Measurements from ENCODE around the gene CDC34. TPM values are rescaled to one million over a fixed set of nuclear protein-coding genes. Genes with fewer than 3 reads are reported as not detected.

Gene CDC34, protein sequence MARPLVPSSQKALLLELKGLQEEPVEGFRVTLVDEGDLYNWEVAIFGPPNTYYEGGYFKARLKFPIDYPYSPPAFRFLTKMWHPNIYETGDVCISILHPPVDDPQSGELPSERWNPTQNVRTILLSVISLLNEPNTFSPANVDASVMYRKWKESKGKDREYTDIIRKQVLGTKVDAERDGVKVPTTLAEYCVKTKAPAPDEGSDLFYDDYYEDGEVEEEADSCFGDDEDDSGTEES
- total RNA-seq, result 104 and 108 TPM in 2 replicates

DNA sequence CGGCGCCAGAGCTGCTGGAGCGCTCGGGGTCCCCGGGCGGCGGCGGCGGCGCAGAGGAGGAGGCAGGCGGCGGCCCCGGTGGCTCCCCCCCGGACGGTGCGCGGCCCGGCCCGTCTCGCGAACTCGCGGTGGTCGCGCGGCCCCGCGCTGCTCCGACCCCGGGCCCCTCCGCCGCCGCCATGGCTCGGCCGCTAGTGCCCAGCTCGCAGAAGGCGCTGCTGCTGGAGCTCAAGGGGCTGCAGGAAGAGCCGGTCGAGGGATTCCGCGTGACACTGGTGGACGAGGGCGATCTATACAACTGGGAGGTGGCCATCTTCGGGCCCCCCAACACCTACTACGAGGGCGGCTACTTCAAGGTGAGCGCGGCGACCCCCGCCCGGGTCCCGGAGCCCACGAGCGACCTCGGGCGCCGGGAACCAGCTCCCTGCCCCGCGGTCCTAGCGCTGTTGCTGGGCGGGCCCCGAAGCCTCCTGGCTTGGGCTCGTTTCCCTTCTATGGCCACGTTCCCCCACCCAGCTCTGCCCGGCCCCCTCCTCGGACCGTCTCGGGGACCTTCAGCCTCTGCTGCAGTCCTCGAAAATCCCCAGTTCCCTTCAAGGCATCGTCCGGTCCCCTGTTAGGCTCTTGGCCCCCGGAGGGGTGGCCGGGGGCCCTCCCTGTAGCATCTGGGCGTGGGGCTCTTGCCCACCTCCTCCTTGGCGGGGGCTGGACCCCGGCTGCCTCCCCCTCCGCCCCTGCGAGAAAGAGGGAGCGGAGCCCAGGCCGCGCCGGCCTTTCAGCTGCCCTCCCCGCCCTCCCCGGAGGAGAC, at the start of gene CDC34:
CDC34 (plus strand) TSS at position 8 of the 808 bp plus-strand sequence; CDS start at position 180, 172 bp downstream.

DNA sequence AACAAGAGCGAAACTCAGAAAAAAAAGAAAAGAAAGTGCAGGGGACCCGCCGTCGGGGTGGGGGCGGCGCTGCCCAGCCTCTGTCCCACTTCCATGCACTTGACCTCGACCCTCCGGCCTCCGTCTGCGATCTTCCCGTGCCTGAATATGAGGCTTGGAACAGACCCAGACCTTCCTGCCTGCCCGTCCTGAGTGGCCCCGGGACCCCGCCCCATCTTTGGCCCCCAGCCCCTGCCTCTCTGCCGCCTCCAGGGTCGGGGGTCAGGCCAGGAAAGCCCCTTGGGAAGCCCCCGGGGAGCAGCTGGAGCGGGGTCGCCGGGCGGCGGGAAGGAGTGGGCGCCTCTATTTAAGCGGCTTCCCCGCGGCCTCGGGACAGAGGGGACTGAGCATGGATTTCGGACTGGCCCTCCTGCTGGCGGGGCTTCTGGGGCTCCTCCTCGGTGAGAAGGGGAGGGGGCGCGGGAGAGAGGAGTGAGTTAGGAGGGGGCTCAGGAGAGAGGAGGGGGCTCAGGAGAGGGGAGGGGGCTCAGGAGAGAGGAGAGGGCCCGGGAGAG, 35.4 kb upstream of the CDC34 start, which contains the start of gene MADCAM1:
MADCAM1 (plus strand) TSS at position 375 of the 554 bp plus-strand sequence; CDS start at position 389, 14 bp downstream.

DNA sequence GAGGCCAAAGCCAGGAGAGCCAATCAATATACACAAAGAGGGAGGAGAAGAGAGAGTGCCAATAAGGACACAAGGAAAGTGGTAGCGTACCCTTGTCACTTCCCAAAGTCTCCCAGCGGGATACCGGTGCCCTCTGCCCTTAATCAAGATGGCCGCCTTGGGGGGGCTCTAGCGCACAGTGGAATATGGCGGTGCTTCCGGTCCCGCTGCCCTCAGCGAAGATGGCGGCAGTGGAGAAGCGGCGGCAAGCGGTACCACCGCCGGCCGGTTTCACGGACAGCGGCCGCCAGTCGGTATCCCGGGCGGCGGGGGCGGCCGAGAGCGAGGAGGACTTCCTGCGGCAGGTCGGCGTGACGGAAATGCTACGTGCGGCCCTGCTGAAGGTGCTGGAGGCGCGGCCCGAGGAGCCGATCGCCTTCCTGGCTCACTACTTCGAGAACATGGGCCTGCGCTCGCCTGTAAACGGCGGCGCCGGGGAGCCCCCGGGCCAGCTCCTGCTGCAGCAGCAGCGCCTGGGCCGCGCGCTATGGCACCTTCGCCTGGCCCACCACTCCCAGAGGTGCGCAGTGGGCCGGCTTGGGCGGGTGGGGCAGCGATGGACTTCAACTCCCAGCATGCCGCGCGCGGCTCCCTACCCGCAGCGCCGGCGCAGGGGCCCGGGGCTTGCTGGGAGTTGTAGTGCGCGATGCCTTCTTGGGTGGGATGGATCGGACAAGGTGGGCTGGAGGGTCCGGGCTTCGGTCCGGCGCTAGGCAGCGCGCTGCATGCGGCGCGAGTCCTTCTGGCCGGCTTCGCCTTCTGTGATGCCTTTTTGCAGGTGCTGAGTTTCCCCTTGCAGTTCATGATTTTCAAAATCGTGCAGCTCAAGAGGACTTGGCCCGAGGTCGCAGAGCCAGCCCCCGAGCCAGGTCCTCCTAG, 24.0 kb upstream of the CDC34 start, which contains the start of gene TPGS1:
TPGS1 (plus strand) TSS at position 212 of the 918 bp plus-strand sequence; CDS start at position 222, 10 bp downstream.

DNA sequence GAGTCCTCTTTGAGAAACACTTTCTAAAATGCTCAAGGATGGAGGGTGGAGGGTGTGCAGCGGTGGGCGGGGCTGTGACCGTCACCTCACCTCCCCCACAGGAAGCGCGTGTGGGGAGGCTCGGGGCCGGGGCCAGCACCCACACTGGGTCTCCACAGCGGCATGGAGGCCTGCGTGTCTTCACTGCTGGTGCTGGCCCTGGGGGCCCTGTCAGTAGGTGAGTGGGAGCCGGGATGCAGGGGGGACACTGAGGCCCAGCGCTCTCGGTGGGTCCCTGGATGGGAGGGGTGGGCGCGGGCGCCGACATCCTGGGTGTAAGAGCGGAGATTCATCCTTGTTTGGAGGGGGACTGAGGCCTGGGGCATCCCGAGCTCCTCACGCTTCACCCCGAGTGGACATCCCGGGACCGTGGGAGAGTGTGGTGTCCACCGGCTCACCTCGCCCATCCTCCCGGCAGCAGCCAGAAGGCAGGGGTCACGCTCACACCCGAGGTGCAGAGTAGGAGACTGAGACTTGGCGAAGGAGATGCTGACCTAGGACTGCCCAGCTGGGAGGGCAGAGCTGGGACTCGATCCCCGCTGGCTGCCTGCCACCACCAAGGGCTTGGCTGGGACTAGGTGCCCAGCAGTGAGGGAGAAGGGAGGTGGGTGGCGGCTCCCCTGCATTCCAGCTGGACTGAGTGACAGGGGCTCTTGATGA, 12.5 kb downstream of the CDC34 start, which contains the start of gene GZMM:
GZMM (plus strand) TSS at position 144 of the 699 bp plus-strand sequence; CDS start at position 163, 19 bp downstream.

DNA sequence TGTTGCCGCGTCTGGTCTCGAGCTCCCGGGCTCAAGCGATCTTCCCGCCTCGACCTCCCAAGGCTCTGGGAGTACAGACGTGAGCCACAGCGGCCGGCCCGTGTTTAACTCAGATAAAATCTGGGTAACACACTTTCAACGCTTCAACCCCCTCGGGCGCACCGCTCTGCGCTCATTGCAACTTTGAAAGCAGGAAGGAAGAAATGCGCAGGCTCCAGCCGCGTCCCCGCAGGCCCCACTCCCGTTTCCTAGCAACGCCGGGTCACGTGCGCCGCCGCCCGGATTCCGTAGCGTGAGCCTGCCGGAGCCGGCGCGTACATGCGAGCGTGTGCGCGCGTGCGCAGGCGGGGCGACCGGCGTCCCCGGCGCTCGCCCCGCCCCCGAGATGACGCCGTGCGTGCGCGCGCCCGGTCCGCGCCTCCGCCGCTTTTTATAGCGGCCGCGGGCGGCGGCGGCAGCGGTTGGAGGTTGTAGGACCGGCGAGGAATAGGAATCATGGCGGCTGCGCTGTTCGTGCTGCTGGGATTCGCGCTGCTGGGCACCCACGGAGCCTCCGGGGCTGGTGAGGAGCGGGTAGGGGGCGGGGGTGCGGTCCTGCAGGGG, 40.7 kb downstream of the CDC34 start, which contains the start of gene BSG:
BSG (plus strand) TSS at position 457 of the 603 bp plus-strand sequence; CDS start at position 496, 39 bp downstream.

DNA sequence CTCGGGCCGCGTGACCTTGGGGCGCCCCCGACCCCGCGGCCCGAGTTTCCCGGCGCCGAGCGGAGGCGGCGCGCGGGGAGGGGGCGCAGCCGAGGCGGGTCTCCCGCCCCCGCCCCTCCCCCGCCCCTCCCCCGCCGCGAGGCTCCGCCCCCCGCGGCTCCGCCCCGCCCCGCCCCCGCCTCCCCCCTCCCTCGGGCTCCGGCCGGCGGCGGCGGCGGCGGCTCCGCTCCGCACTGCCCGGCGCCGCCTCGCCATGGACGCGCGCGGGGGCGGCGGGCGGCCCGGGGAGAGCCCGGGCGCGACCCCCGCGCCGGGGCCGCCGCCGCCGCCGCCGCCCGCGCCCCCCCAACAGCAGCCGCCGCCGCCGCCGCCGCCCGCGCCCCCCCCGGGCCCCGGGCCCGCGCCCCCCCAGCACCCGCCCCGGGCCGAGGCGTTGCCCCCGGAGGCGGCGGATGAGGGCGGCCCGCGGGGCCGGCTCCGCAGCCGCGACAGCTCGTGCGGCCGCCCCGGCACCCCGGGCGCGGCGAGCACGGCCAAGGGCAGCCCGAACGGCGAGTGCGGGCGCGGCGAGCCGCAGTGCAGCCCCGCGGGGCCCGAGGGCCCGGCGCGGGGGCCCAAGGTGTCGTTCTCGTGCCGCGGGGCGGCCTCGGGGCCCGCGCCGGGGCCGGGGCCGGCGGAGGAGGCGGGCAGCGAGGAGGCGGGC, 58.3 kb downstream of the CDC34 start, which contains the start of gene HCN2:
HCN2 (plus strand) TSS at position 189 of the 703 bp plus-strand sequence; CDS start at position 254, 65 bp downstream.

Other genes with a start within 250 kb of the CDC34 start
- 15.3 and 32.1 TPM in 2 replicates for gene PLPP2, start 240.4 kb upstream of the CDC34 start, total RNA-seq
- 15.1 and 20.2 TPM in 2 replicates for gene MIER2, start 187.0 kb upstream of the CDC34 start, total RNA-seq
- under 0.01 TPM in 1 of 2 replicates, not detected in the other for gene C2CD4C, start 122.6 kb upstream of the CDC34 start, total RNA-seq
- 0.16 and 3.4 TPM in 2 replicates for gene SHC2, start 70.7 kb upstream of the CDC34 start, total RNA-seq
- gene MADCAM1, start 35.3 kb upstream of the CDC34 start, total RNA-seq, result 0.13 and 0.16 TPM in 2 replicates
- 23.3 and 64.3 TPM in 2 replicates for gene TPGS1, start 24.3 kb upstream of the CDC34 start, total RNA-seq
- not detected in 2 replicates for gene GZMM, start 12.3 kb downstream of the CDC34 start, total RNA-seq
- gene BSG, start 40.8 kb downstream of the CDC34 start, total RNA-seq, result 691 and 1,095 TPM in 2 replicates
- 1.1 and 2.8 TPM in 2 replicates for gene HCN2, start 58.1 kb downstream of the CDC34 start, total RNA-seq
- gene POLRMT, start 101.8 kb downstream of the CDC34 start, total RNA-seq, result 40.4 and 65.2 TPM in 2 replicates
- gene FGF22, start 108.1 kb downstream of the CDC34 start, total RNA-seq, result 0.16 and 0.51 TPM in 2 replicates
- 82.0 and 136 TPM in 2 replicates for gene RNF126, start 131.5 kb downstream of the CDC34 start, total RNA-seq
- gene FSTL3, start 144.6 kb downstream of the CDC34 start, total RNA-seq, result 507 and 589 TPM in 2 replicates
- gene PRSS57, start 163.7 kb downstream of the CDC34 start, total RNA-seq, result not detected in 2 replicates
- gene PALM, start 177.2 kb downstream of the CDC34 start, total RNA-seq, result 6.0 and 75.6 TPM in 2 replicates
- gene MISP, start 219.4 kb downstream of the CDC34 start, total RNA-seq, result 7.0 and 20.2 TPM in 2 replicates